Naive thymus-derived CD8-positive, alpha-beta T cell (primary cell): Measurements from ENCODE around the gene KRT78. TPM values are rescaled to one million over a fixed set of nuclear protein-coding genes. Genes with fewer than 3 reads are reported as not detected.

Source experiments
- ATAC-seq, 2 donors: fragments of 150-1000 bp; cut with Tn5 transposase in 1 of 2; sonication (Bioruptor Pico), chemical (Tn5 transposase) in 1 of 2; 1 replicate in 1 of 2; 2 replicates in 1 of 2; pipeline ENCODE4 v1.10.0; 2021; ENCODE audit warnings: mild to moderate bottlenecking in 2 of 2, moderate library complexity in 2 of 2
- POLR2A ChIA-PET: fragments of 350-600 bp; sonication (Branson Sonifier 250); formaldehyde crosslinking; loops from one replicate; lab custom pipeline; 2021; ENCODE audit warnings: antibody characterized with exemption; lab: Charles Lee
- DNase-seq, 10 donors: peaks; one replicate each; pipeline versions ENCODE4 v3.0.0 to v3.0.0-alpha.2; 2020 to 2022
- H3K27ac Mint-ChIP-seq, 10 donors: one replicate each; pipeline ENCODE4 v1.8.0; 2020 to 2022; ENCODE audit warnings: mild to moderate bottlenecking in 10 of 10, mixed read lengths in 10 of 10, moderate library complexity in 4 of 10, inconsistent platforms in 1 of 10
- H3K27me3 Mint-ChIP-seq, 5 donors: one replicate each; pipeline ENCODE4 v1.8.0; 2021 to 2022; ENCODE audit warnings: mixed read lengths in 5 of 5
- H3K36me3 Mint-ChIP-seq, 3 donors: one replicate each; pipeline ENCODE4 v1.8.0; 2020 to 2022; ENCODE audit warnings: mixed read lengths in 3 of 3, mild to moderate bottlenecking in 2 of 3, inconsistent platforms in 1 of 3
- H3K4me1 Mint-ChIP-seq, 4 donors: one replicate each; pipeline ENCODE4 v1.8.0; 2021 to 2022; ENCODE audit warnings: mixed read lengths in 4 of 4
- H3K4me3 Mint-ChIP-seq, 10 donors: one replicate each; pipeline ENCODE4 v1.8.0; 2020 to 2022; ENCODE audit warnings: mild to moderate bottlenecking in 10 of 10, mixed read lengths in 10 of 10, moderate library complexity in 6 of 10, inconsistent platforms in 1 of 10
- H3K9me3 Mint-ChIP-seq, 9 donors: one replicate each; pipeline ENCODE4 v1.8.0; 2020 to 2022; ENCODE audit warnings: mixed read lengths in 9 of 9, mild to moderate bottlenecking in 3 of 9, inconsistent platforms in 1 of 9, moderate library complexity in 1 of 9
- polyA plus RNA-seq, 3 donors: library from polyadenylated mRNA; unstranded; fragments of 300-500 nt; fragmentation: Illumina TruSeq; gene quantifications; one replicate each; pipeline ENCODE4 v1.2.3, GENCODE V29; 2021
- total RNA-seq, 8 experiments: library from RNA in 2 of 8; stranded (reverse) in 2 of 8; gene quantifications; one replicate each; pipeline ENCODE4 v1.2.3 and lab custom pipeline; 2021 to 2026

KRT78 gene
- total and polyA plus RNA-seq, 5 experiments from 2014 or later = not detected

GRCh38 chr12:52818388-52818787, 30.4 kb downstream of the KRT78 start:
- ATAC-seq = no peak
- Mint-ChIP-seq H3K36me3 (no peaks in the 10 kb centered on the region), H3K4me3 (peak overlapping the region in 3 of 10 donors; percentile 20 to 70 (median 30)), H3K27me3 (peaks cover 0 to 4% (median 0%) of the 10 kb centered on the region in 5 donors), H3K9me3 (no peaks in the 10 kb centered on the region), H3K27ac (peak overlapping the region in 4 of 10 donors; percentile 21 to 76 (median 66)), H3K4me1 (peaks cover 10 to 22% (median 15%) of the 10 kb centered on the region in 4 donors)
- POLR2A ChIA-PET = no interaction called here
- no peak for DNase-seq

- Mint-ChIP-seq H3K4me3 (peak overlapping the region in 6 of 10 donors; percentile 20 to 50 (median 31)), H3K27ac (peak overlapping the region in 4 of 10 donors; percentile 19 to 76 (median 56)), H3K27me3 (peaks cover 0 to 4% (median 0%) of the 10 kb centered on the region in 5 donors), H3K4me1 (peaks cover 10 to 22% (median 15%) of the 10 kb centered on the region in 4 donors), H3K36me3 (no peaks in the 10 kb centered on the region), H3K9me3 (no peaks in the 10 kb centered on the region)
- POLR2A ChIA-PET = no interaction called here
- DNase-seq (no peak), ATAC-seq (peak in 1 of 2 donors; percentile 53)
Measured at GRCh38 chr12:52817699-52818238, 31.0 kb downstream of the KRT78 start.

GRCh38 chr12:52817003-52817698, 31.6 kb downstream of the KRT78 start:
- Mint-ChIP-seq H3K27me3 (peaks cover 0 to 4% (median 0%) of the 10 kb centered on the region in 5 donors), H3K27ac (peak overlapping the region in 3 of 10 donors; percentile 49 to 76 (median 64)), H3K4me3 (peak overlapping the region in 6 of 10 donors; percentile 2 to 50 (median 24)), H3K36me3 (no peaks in the 10 kb centered on the region), H3K4me1 (peaks cover 10 to 22% (median 15%) of the 10 kb centered on the region in 4 donors), H3K9me3 (no peaks in the 10 kb centered on the region)
- DNase-seq = no peak
- ATAC-seq = no peak
- POLR2A ChIA-PET = no interaction called here

GRCh38 chr12:52815676-52816588, 32.9 kb downstream of the KRT78 start:
- Mint-ChIP-seq H3K9me3 (no peaks in the 10 kb centered on the region), H3K4me1 (peaks cover 10 to 18% (median 14%) of the 10 kb centered on the region in 4 donors), H3K4me3 (no peak overlapping the region), H3K36me3 (no peaks in the 10 kb centered on the region), H3K27me3 (peaks cover 0 to 4% (median 0%) of the 10 kb centered on the region in 5 donors), H3K27ac (no peak overlapping the region)
- no peak for ATAC-seq
- POLR2A ChIA-PET = interaction anchor here (0.6 kb wide), 1 partner anchor 206 kb away, joined by 3 read pairs; no protein-coding TSS in a partner anchor
- no peak for DNase-seq

GRCh38 chr12:52815161-52815560, 33.6 kb downstream of the KRT78 start:
- Mint-ChIP-seq H3K36me3 (no peaks in the 10 kb centered on the region), H3K9me3 (no peaks in the 10 kb centered on the region), H3K27ac (no peak overlapping the region), H3K4me3 (no peak overlapping the region), H3K4me1 (peaks cover 8 to 18% (median 14%) of the 10 kb centered on the region in 4 donors), H3K27me3 (peaks cover 0 to 4% (median 0%) of the 10 kb centered on the region in 5 donors)
- POLR2A ChIA-PET = no interaction called here
- DNase-seq (no peak), ATAC-seq (no peak)

- DNase-seq (no peak), ATAC-seq (no peak)
- POLR2A ChIA-PET = no interaction called here
- H3K4me1 Mint-ChIP-seq = peaks cover 8 to 18% (median 14%) of the 10 kb centered on the region in 4 donors
- no peaks in the 10 kb centered on the region for H3K9me3 Mint-ChIP-seq
- no peak overlapping the region for H3K4me3 Mint-ChIP-seq
- peaks cover 0 to 4% (median 0%) of the 10 kb centered on the region in 5 donors for H3K27me3 Mint-ChIP-seq
- no peaks in the 10 kb centered on the region for H3K36me3 Mint-ChIP-seq
- H3K27ac Mint-ChIP-seq = no peak overlapping the region
Measured at GRCh38 chr12:52814710-52815155, 34.1 kb downstream of the KRT78 start.

- H3K9me3 Mint-ChIP-seq = no peaks in the 10 kb centered on the region
Measured at GRCh38 chr12:52813885-52814709, 34.7 kb downstream of the KRT78 start, which contains the start of gene KRT4. KRT4 (minus strand) TSS chr12:52814116; CDS start chr12:52814058, 58 bp downstream.

GRCh38 chr12:52813203-52813819, 35.5 kb downstream of the KRT78 start:
- H3K4me3 Mint-ChIP-seq = no peak overlapping the region
- POLR2A ChIA-PET = no interaction called here
- H3K27me3 Mint-ChIP-seq = peaks cover 0 to 2% (median 0%) of the 10 kb centered on the region in 5 donors
- H3K36me3 Mint-ChIP-seq = no peaks in the 10 kb centered on the region
- no peak for DNase-seq
- no peak for ATAC-seq
- H3K4me1 Mint-ChIP-seq = peaks cover 8 to 13% (median 11%) of the 10 kb centered on the region in 4 donors
- no peaks in the 10 kb centered on the region for H3K9me3 Mint-ChIP-seq
- H3K27ac Mint-ChIP-seq = no peak overlapping the region

More at GRCh38 chr12:52813885-52814709, 34.7 kb downstream of the KRT78 start, which contains the start of gene KRT4:
- Mint-ChIP-seq H3K4me1 (peaks cover 8 to 18% (median 14%) of the 10 kb centered on the region in 4 donors), H3K27ac (peak within 1 kb of the TSS in 4 of 10 donors; percentile 12 to 90 (median 38)), H3K4me3 (no peak within 1 kb of the TSS), H3K27me3 (peaks cover 0 to 2% (median 0%) of the 10 kb centered on the region in 5 donors), H3K36me3 (no peaks in the 10 kb centered on the region)
- no peak for DNase-seq
- ATAC-seq = no peak
- POLR2A ChIA-PET = no interaction called here

GRCh38 chr12:52812749-52813148, 36.0 kb downstream of the KRT78 start:
- peak overlapping the region in 1 of 10 donors; percentile 43 for H3K27ac Mint-ChIP-seq
- no peaks in the 10 kb centered on the region for H3K36me3 Mint-ChIP-seq
- H3K9me3 Mint-ChIP-seq = no peaks in the 10 kb centered on the region
- no peak for DNase-seq
- H3K27me3 Mint-ChIP-seq = peaks cover 0 to 6% (median 1%) of the 10 kb centered on the region in 5 donors
- ATAC-seq = no peak
- POLR2A ChIA-PET = no interaction called here
- H3K4me3 Mint-ChIP-seq = no peak overlapping the region
- H3K4me1 Mint-ChIP-seq = peaks cover 5 to 8% (median 6%) of the 10 kb centered on the region in 4 donors

GRCh38 chr12:52812073-52812400, 36.8 kb downstream of the KRT78 start:
- Mint-ChIP-seq H3K27ac (peak overlapping the region in 2 of 10 donors; percentile 47 to 69), H3K27me3 (peaks cover 0 to 10% (median 2%) of the 10 kb centered on the region in 5 donors), H3K4me1 (peaks cover 0 to under 1% (median under 1%) of the 10 kb centered on the region in 4 donors), H3K9me3 (no peaks in the 10 kb centered on the region), H3K36me3 (no peaks in the 10 kb centered on the region), H3K4me3 (no peak overlapping the region)
- no peak for ATAC-seq
- DNase-seq = no peak
- POLR2A ChIA-PET = no interaction called here
